ENCODE data around the gene MICOS13.

- TF ChIP-seq CTCF (IDR thresholded peaks at IDR 0.05; ENCODE audit: low read depth, low read length) (no peak), EZH2phosphoT487 (IDR thresholded peaks at IDR 0.05; ENCODE audit: low read depth) (no peak)
Measured at GRCh38 chr19:5697890-5698634, 17.7 kb upstream of the MICOS13 start.
